ENCODE measurements around the gene SLC66A1.

SLC66A1 gene

DNA sequence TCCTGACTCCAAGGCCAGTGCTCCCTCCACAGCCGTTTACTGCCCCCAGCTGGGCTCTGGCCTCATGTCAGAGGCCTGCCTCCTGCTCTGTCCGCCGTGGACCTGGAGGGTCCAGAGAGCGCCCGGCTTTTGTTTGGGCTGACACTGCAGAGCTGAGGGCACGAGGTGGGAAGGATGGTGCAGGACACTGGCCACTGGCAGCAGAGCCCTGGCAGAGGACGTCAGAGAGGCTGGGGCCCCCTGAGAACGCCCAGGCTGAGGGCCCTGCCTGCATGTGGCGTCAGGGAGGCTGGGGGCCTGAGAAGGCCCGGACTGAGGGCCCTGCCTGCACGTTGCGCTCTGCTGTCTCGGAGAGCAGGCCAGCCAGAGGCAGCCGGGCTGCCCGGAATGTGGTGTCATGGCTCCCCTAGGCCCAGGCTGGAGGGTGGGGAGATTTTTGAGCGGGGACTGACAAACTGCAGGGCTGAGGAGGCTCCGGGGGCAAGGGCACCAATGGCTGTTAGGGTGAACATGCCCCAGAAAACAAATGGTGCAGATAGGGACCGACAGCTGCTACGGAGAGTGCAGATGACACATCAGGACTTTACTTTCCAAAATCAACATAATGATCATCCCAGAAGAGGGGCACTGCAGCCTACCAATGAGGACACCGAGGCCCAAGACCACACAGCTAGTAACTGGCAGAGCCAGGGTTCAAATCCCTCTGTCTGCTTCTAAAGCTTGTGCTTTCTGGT lies 31.7 kb downstream of the SLC66A1 start:
- no peak for DNase-seq (ENCODE audit: low read depth)

- no peak for DNase-seq (ENCODE audit: low read depth)
Measured at GRCh38 chr1:19344372-19344810, 32.3 kb downstream of the SLC66A1 start.

GRCh38 chr1:19344831-19345230 lies 32.7 kb downstream of the SLC66A1 start:
- DNase-seq (ENCODE audit: low read depth), result no peak

DNA sequence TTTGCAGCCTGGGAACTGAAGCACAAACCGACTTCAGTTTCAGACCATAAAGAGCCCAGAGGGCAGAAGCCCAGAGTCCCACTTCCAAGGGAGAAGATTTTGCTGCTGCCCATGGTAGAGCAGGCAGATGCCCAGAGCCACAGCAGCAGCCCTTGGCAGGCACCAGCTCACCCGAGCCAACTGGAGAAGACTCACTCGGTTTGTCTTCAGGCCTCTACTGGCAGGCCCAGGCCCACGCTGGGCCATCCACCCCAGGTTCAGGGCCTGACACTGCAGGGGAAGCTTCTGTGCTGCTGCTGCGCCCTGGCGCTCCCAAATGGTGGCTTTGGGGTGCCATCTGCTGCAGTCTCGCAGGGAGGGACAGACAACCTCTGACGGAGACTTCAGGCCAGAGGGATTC lies 33.3 kb downstream of the SLC66A1 start:
- no peak for DNase-seq (ENCODE audit: low read depth)

- no peak for DNase-seq (ENCODE audit: low read depth)
Measured at GRCh38 chr1:19346026-19346425, 33.9 kb downstream of the SLC66A1 start.

GRCh38 chr1:19347533-19348172 lies 35.5 kb downstream of the SLC66A1 start:
- no peak for DNase-seq (ENCODE audit: low read depth)

- DNase-seq (ENCODE audit: low read depth), result no peak
Measured at GRCh38 chr1:19348441-19349198, 36.5 kb downstream of the SLC66A1 start.

- DNase-seq (ENCODE audit: low read depth), result no peak
Measured at GRCh38 chr1:19349999-19350398, 37.9 kb downstream of the SLC66A1 start.

GRCh38 chr1:19350566-19350965 lies 38.4 kb downstream of the SLC66A1 start:
- no peak for DNase-seq (ENCODE audit: low read depth)

- DNase-seq (ENCODE audit: low read depth), result no peak
Measured at GRCh38 chr1:19351873-19352272, 39.7 kb downstream of the SLC66A1 start.

DNA sequence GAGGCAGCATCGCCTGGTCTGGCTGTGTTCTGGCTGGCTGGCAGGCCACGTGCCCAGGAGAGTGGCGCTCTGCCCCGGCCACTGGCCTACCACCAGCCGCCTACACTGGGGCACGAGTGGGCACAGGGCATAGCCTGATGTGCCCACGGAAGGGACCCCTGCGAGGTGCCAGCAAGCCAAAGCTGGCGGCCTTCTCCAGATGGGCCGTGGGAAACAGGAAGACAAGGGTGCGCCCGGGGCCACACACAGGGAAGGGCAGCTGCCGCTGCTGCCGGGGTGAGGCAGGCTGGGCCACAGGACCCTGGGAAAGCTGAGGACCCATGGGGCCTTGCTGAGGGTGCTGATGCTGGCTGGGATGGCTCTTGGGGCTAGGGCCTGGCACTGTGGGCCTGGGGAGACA lies 40.7 kb downstream of the SLC66A1 start:
- DNase-seq (ENCODE audit: low read depth), result no peak

DNA sequence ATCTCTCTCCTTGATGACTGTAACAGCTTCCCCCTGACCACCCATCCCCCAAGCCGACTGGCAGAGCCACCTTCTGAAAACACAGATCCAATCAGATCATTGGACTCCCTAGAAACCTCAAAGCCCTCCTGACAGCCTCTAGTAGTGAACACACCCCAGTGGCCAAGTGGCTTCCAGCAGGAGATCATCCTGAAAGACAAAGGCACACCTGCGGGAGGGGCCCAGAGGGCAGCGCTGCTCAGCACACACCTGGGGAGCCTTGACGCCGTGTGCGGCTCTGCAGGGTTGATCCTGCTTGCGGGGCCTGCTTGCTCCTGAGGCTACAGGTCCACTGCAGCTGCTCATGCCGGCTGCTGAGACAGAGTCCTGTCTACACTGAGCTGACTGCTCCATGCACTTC lies 41.5 kb downstream of the SLC66A1 start:
- no peak for DNase-seq (ENCODE audit: low read depth)

DNA sequence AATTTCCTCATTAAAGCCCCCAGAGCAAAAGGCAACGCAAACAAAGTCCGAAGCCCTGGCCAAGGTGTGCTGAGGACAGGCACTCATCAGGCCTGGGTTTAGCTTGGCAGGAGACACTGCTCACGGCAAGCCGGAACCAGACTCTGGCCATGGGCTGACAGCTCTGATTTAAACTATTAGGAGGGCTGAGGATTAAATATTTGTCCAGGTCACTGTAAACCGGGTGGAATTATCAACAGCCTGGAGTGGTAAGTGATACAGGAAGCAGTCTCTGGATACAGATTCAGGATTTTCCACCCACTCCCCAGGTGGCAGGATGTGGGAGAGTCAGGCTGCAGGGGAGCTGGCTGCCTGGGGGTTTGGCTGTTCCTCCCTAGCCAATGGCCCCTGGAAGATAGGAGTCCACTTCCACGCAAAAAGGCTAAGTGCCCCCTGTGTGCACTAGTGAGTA lies 42.4 kb downstream of the SLC66A1 start:
- no peak for DNase-seq (ENCODE audit: low read depth)

DNA sequence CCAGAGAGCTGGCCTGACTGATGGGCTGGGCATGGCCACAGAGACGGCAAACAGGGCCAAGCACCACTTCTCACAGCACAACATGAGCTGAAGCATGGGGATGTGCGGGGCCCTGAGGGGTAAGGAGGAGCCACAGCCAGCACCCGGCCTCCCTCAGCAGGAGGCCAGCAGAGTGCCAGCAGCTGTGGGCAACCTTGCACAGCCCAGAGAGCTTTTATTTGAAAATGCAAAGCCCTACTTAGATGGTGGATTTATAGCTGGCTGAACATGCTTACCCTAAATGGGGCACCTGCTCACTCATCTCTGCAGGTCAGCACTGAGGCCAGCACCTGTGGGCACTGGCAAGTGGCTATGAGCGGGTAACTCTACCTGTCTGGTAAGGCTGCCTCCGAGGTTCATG lies 44.1 kb downstream of the SLC66A1 start:
- no peak for DNase-seq (ENCODE audit: low read depth)

GRCh38 chr1:19357299-19357986 lies 45.3 kb downstream of the SLC66A1 start:
- DNase-seq (ENCODE audit: low read depth), result no peak

GRCh38 chr1:19358710-19359109 lies 46.6 kb downstream of the SLC66A1 start:
- DNase-seq (ENCODE audit: low read depth), result no peak

- no peak for DNase-seq (ENCODE audit: low read depth)
Measured at GRCh38 chr1:19359357-19359756, 47.2 kb downstream of the SLC66A1 start.

DNA sequence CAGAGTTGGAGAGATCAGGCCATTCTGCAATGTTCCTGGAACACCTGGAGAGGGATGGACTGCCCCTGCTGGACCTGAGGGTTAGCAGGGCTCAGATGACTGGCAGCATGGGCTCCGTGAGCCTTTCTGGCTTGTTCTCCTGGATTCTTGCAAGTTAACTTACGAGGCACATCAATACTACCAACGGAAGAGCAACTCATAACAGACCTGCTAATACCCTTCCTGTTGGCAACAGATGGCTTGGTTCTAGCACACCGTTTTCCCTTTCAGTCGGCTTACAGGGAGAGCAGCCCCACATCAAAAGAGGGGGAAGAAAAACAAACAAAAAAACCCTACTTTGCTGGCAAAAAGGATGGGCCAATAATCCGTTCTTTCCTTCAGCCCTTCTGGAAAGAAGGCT lies 47.9 kb downstream of the SLC66A1 start:
- DNase-seq (ENCODE audit: low read depth), result no peak

GRCh38 chr1:19360432-19360831 lies 48.3 kb downstream of the SLC66A1 start:
- DNase-seq (ENCODE audit: low read depth), result no peak

GRCh38 chr1:19360843-19361610 lies 48.9 kb downstream of the SLC66A1 start:
- no peak for DNase-seq (ENCODE audit: low read depth)

DNA sequence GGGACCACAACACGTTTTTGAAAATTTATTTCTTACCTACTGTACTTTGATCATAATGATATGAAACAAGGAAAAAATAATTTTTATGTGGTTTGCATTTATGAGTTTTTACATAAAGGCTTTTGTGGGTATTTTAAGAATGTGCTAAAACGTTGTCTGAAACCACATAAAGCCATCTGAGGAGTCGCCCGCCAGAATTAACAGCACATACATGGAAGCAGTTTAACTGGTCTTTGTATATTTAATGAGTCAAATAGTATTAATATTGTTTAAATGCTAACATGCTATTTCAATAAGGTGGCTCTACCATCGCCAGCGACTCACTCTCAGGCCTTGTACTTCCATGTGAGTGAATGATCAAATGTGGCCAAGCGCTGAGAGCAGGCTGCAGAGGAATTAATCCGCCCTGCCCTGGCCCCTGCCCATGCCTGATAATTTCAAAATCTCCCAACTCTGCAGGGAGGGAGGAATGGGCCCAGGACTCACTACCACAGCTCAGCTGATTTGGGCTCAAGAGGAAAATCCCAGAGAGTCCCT lies 49.6 kb downstream of the SLC66A1 start:
- DNase-seq (ENCODE audit: low read depth), result no peak
